OCI-LY1 (cell line): ENCODE measurements around the gene SIRT7.

Source experiments
- CTCF ChIP-seq: fragments of 200-600 bp; sonication (generic), shearing (Covaris generic); IDR thresholded peaks from 2 replicates; pipeline ENCODE4 v1.5.1; 2017; ENCODE audit warnings: mild to moderate bottlenecking, antibody characterized with exemption, low read length, moderate library complexity, mixed read lengths
- EZH2 ChIP-seq: fragments of 200-600 bp; sonication (generic), shearing (Covaris generic); IDR thresholded peaks from 2 replicates; pipeline ENCODE4 v1.8.0; 2017; ENCODE audit warnings: borderline replicate concordance, mixed run types, mild to moderate bottlenecking, antibody characterized with exemption, low read length, moderate library complexity, mixed read lengths

GRCh38 chr17:81917565-81918332, at the start of gene SIRT7:
- TF ChIP-seq EZH2 (no peak), CTCF (no peak)
